HCT116 (cell line): ENCODE data around the gene ACTRT3. TPM values are rescaled to one million over a fixed set of nuclear protein-coding genes. Genes with fewer than 3 reads are reported as not detected.

Experiments
- CEBPB ChIP-seq: IDR thresholded peaks from 2 replicates; pipeline ENCODE4 v1.6.1; 2012; ENCODE audit warnings: low read depth
- ELF1 ChIP-seq: IDR thresholded peaks from 2 replicates; pipeline ENCODE4 v1.6.1; 2012; ENCODE audit warnings: low read depth, borderline replicate concordance
- EZH2 ChIP-seq: fragments of 200-600 bp; sonication (generic); IDR thresholded peaks from 2 replicates; pipeline ENCODE4 v1.6.1; 2017; ENCODE audit warnings: antibody characterized with exemption, mixed run types
- FOSL1 ChIP-seq: IDR thresholded peaks from 2 replicates; pipeline ENCODE4 v1.6.1; 2012; ENCODE audit warnings: low read depth
- RAD21 ChIP-seq: IDR thresholded peaks from 2 replicates; pipeline ENCODE4 v1.6.1; 2012; ENCODE audit warnings: low read depth, mild to moderate bottlenecking
- SIN3A ChIP-seq: IDR thresholded peaks from 2 replicates; pipeline ENCODE4 v1.6.1; 2012; ENCODE audit warnings: low read depth
- SP1 ChIP-seq: IDR thresholded peaks from 2 replicates; pipeline ENCODE4 v1.6.1; 2012; ENCODE audit warnings: low read depth
- YY1 ChIP-seq: IDR thresholded peaks from 2 replicates; pipeline ENCODE4 v1.6.1; 2011; ENCODE audit warnings: low read length, low read depth, moderate library complexity, mild to moderate bottlenecking; ENCODE audit not compliant: insufficient replicate concordance; ENCODE audit errors: extremely low read depth
- total RNA-seq: library from RNA; stranded (reverse); gene quantifications from one replicate; pipeline ENCODE4 v1.2.1, GENCODE V29; 2021; ENCODE audit not compliant: unreplicated experiment
- TF ChIP-seq, protein P1 (sequence below): IDR thresholded peaks from 2 replicates; pipeline ENCODE4 v1.6.1; 2012; ENCODE audit warnings: low read depth
- TF ChIP-seq, protein P2 (sequence below), 3 experiments: fragments of 200-600 bp in 1 of 3; sonication (generic) in 1 of 3; IDR thresholded peaks in 2 of 3; conservative IDR thresholded peaks in 1 of 3; 2 replicates each; pipeline ENCODE4 v1.5.1; 2012 to 2017; ENCODE audit warnings: low read depth in 2 of 3, low read length in 2 of 3, antibody characterized with exemption in 1 of 3, borderline replicate concordance in 1 of 3, control low read depth in 1 of 3, mild to moderate bottlenecking in 1 of 3, mixed read lengths in 1 of 3, mixed run types in 1 of 3, moderate library complexity in 1 of 3; ENCODE audit not compliant: insufficient read depth in 1 of 3
- TF ChIP-seq, protein P3 (sequence below): IDR thresholded peaks from 2 replicates; pipeline ENCODE4 v1.6.1; 2012
- TF ChIP-seq, protein P4 (sequence below): IDR thresholded peaks from 2 replicates; pipeline ENCODE4 v1.6.1; 2012

The ACTRT3 gene
- total RNA-seq, 1 experiment from 2014 or later = 1.2 TPM

DNA sequence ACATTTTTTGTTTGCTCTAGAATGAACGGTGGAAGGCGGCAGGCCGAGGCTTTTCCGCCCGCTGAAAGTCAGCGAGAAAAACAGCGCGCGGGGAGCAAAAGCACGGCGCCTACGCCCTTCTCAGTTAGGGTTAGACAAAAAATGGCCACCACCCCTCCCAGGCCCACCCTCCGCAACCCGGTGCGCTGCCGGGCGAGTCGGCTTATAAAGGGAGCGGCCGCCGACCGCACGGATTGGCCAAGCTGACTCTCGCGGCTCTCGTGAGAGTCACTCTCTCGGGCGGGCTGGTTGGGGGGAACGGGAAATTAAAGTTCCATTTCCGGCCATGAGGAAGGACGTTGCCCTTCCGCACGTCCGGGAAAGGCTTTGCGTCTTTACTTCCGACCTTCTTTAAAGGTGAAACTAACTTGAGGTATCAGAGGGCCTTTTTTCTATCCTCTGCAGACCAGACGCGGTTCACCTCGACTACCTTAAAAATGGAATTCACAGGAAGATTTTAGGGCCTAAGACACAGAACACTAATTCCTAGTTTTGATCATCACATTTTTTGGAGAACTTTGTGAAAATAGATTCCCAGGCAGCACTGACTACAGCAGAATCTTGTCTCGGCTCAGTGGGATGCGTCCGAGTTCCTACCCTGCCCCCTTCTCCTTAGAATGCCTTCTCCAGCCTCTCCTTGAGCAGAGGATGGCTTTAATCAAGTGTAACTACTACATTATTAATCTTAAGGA is 4.3 kb downstream of the ACTRT3 start, which contains the start of gene TERC (continued):
- TF ChIP-seq, protein P1, sequence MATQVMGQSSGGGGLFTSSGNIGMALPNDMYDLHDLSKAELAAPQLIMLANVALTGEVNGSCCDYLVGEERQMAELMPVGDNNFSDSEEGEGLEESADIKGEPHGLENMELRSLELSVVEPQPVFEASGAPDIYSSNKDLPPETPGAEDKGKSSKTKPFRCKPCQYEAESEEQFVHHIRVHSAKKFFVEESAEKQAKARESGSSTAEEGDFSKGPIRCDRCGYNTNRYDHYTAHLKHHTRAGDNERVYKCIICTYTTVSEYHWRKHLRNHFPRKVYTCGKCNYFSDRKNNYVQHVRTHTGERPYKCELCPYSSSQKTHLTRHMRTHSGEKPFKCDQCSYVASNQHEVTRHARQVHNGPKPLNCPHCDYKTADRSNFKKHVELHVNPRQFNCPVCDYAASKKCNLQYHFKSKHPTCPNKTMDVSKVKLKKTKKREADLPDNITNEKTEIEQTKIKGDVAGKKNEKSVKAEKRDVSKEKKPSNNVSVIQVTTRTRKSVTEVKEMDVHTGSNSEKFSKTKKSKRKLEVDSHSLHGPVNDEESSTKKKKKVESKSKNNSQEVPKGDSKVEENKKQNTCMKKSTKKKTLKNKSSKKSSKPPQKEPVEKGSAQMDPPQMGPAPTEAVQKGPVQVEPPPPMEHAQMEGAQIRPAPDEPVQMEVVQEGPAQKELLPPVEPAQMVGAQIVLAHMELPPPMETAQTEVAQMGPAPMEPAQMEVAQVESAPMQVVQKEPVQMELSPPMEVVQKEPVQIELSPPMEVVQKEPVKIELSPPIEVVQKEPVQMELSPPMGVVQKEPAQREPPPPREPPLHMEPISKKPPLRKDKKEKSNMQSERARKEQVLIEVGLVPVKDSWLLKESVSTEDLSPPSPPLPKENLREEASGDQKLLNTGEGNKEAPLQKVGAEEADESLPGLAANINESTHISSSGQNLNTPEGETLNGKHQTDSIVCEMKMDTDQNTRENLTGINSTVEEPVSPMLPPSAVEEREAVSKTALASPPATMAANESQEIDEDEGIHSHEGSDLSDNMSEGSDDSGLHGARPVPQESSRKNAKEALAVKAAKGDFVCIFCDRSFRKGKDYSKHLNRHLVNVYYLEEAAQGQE = no peak
- TF ChIP-seq, protein P2, sequence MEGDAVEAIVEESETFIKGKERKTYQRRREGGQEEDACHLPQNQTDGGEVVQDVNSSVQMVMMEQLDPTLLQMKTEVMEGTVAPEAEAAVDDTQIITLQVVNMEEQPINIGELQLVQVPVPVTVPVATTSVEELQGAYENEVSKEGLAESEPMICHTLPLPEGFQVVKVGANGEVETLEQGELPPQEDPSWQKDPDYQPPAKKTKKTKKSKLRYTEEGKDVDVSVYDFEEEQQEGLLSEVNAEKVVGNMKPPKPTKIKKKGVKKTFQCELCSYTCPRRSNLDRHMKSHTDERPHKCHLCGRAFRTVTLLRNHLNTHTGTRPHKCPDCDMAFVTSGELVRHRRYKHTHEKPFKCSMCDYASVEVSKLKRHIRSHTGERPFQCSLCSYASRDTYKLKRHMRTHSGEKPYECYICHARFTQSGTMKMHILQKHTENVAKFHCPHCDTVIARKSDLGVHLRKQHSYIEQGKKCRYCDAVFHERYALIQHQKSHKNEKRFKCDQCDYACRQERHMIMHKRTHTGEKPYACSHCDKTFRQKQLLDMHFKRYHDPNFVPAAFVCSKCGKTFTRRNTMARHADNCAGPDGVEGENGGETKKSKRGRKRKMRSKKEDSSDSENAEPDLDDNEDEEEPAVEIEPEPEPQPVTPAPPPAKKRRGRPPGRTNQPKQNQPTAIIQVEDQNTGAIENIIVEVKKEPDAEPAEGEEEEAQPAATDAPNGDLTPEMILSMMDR (IDR thresholded peaks at IDR 0.05 in 2 of 3, conservative IDR thresholded peaks at IDR 0.05 in 1 of 3; ENCODE audit: borderline replicate concordance in 1 of 3, insufficient read depth in 1 of 3, low read depth in 2 of 3, low read length in 2 of 3) = no peak
- TF ChIP-seq, protein P3, sequence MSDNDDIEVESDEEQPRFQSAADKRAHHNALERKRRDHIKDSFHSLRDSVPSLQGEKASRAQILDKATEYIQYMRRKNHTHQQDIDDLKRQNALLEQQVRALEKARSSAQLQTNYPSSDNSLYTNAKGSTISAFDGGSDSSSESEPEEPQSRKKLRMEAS = no peak
- TF ChIP-seq SP1 (no peak), SIN3A (no peak), FOSL1 (no peak), CEBPB (no peak), EZH2 (no peak), ELF1 (no peak), YY1 (peak; percentile 87), RAD21 (no peak)
- TF ChIP-seq, protein P4, sequence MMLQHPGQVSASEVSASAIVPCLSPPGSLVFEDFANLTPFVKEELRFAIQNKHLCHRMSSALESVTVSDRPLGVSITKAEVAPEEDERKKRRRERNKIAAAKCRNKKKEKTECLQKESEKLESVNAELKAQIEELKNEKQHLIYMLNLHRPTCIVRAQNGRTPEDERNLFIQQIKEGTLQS = no peak
